GM19099 (cell line): Measurements from ENCODE around the gene RFX4.

ENCODE experiments used
- POLR2A ChIP-seq: IDR thresholded peaks from 3 replicates; pipeline ENCODE4 v1.6.1; 2011; ENCODE audit warnings: low read depth; ENCODE audit not compliant: insufficient read length; ENCODE audit errors: extremely low read depth

Gene RFX4

GRCh38 chr12:106773286-106774004 lies 190.6 kb downstream of the RFX4 start:
- TF ChIP-seq POLR2A: no peak

- TF ChIP-seq POLR2A: peak; percentile 79
Measured at GRCh38 chr12:106774005-106774807, 191.4 kb downstream of the RFX4 start, which contains the start of gene RIC8B. RIC8B (plus strand) TSS chr12:106774682; CDS start chr12:106774746, 64 bp downstream.

- no peak for TF ChIP-seq POLR2A
Measured at GRCh38 chr12:106774808-106775524, 192.2 kb downstream of the RFX4 start.

- no peak for TF ChIP-seq POLR2A
Measured at GRCh38 chr12:106776897-106777296, 194.1 kb downstream of the RFX4 start.

- TF ChIP-seq POLR2A: no peak
Measured at GRCh38 chr12:106780010-106780631, 197.3 kb downstream of the RFX4 start.

GRCh38 chr12:106782619-106783018 lies 199.8 kb downstream of the RFX4 start:
- TF ChIP-seq POLR2A: no peak

GRCh38 chr12:106783515-106783914 lies 200.7 kb downstream of the RFX4 start:
- TF ChIP-seq POLR2A: no peak

GRCh38 chr12:106790020-106790419 lies 207.2 kb downstream of the RFX4 start:
- no peak for TF ChIP-seq POLR2A

GRCh38 chr12:106791531-106791930 lies 208.7 kb downstream of the RFX4 start:
- no peak for TF ChIP-seq POLR2A

- TF ChIP-seq POLR2A: no peak
Measured at GRCh38 chr12:106794369-106794768, 211.6 kb downstream of the RFX4 start.

GRCh38 chr12:106801167-106801708 lies 218.4 kb downstream of the RFX4 start:
- no peak for TF ChIP-seq POLR2A

- no peak for TF ChIP-seq POLR2A
Measured at GRCh38 chr12:106801830-106802533, 219.2 kb downstream of the RFX4 start.

- TF ChIP-seq POLR2A: no peak
Measured at GRCh38 chr12:106804668-106805067, 221.9 kb downstream of the RFX4 start.
